C4-2B (cell line): ENCODE results near the gene DCLK2.

Experiments used
- ZFX ChIP-seq: fragments of 450-650 bp; IDR thresholded peaks from 2 replicates; pipeline ENCODE4 v1.6.1; 2017
- TF ChIP-seq, protein P1 (sequence below): fragments of 450-650 bp; conservative IDR thresholded peaks from 2 replicates; pipeline ENCODE4 v1.5.1; 2017; ENCODE audit warnings: mild to moderate bottlenecking

DNA sequence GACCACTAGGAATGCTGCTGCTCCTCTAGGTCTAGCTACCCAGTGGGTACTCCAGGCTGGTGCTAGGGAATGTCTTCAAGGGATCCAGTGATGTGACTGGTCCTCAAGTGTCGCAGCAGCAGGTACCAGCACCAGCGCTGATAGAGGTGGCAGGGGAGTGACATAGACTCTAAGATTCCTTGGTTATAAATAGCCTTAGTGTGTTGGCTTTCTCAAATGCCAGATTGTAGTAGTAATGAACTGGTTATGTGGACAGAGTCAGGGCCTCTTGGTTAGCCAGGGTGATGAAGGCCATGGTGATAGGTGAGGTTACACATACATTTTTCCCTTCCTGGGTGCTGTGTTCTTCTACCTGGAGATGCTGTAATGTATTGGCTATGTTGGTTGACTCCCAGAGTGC lies 38.3 kb downstream of the DCLK2 start:
- TF ChIP-seq, protein P1, sequence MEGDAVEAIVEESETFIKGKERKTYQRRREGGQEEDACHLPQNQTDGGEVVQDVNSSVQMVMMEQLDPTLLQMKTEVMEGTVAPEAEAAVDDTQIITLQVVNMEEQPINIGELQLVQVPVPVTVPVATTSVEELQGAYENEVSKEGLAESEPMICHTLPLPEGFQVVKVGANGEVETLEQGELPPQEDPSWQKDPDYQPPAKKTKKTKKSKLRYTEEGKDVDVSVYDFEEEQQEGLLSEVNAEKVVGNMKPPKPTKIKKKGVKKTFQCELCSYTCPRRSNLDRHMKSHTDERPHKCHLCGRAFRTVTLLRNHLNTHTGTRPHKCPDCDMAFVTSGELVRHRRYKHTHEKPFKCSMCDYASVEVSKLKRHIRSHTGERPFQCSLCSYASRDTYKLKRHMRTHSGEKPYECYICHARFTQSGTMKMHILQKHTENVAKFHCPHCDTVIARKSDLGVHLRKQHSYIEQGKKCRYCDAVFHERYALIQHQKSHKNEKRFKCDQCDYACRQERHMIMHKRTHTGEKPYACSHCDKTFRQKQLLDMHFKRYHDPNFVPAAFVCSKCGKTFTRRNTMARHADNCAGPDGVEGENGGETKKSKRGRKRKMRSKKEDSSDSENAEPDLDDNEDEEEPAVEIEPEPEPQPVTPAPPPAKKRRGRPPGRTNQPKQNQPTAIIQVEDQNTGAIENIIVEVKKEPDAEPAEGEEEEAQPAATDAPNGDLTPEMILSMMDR, result no peak
- TF ChIP-seq ZFX, result no peak
